ENCODE data around the gene GPR61.

The GPR61 gene

DNA sequence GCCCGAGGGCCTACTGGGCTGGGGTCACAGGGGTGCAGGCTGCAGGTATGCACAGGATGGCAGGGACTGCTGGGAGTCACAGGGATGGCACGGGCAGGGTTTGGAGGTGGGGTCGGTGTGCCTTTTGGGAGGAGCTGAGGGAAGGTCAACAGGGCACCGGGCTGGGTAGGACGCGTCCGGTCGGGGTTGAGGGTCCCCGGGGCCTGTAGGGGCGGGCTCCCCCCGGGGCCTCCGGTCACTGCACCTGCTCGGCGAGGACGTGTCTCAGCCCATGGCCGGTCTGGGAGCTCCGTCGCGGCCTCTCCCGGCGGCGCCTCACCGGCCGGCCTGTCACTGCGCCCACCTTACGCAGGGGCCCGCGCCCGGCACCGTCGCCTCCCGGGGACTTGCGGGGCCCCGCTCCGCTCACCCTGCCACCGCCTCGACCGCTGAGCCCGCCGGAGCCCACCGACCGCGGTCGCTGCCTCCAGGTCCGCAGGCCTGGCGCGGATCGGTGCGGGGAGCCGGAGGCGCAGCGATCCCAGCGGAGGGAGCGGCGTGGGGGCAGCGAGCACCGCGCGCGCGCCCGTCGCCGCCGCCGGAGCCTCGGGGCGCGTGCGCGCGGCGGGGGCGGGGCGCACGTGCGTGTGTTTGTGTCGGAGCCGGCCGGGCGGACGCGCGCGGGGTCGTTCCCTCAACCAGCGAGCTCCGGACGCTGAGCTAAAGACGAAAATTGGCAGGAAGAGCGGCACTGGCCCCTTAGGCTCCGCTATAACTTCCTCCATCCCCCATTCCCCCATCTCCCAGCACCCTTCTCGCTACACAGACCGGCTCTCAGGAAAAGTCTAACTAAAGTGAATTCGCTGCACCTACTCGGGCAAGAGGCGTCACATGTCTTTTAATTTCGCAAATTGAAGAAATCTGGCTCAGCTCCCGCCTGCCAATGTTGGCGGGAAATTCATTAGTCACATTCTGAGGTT lies 30.2 kb upstream of the GPR61 start, which contains the start of gene AMIGO1:
Gene AMIGO1, minus strand, starts transcription at position 552 of the 959 bp plus-strand sequence. CDS start 815 bp downstream, outside the sequence.
- peak; percentile 68 to 78 for DNase-seq

DNA sequence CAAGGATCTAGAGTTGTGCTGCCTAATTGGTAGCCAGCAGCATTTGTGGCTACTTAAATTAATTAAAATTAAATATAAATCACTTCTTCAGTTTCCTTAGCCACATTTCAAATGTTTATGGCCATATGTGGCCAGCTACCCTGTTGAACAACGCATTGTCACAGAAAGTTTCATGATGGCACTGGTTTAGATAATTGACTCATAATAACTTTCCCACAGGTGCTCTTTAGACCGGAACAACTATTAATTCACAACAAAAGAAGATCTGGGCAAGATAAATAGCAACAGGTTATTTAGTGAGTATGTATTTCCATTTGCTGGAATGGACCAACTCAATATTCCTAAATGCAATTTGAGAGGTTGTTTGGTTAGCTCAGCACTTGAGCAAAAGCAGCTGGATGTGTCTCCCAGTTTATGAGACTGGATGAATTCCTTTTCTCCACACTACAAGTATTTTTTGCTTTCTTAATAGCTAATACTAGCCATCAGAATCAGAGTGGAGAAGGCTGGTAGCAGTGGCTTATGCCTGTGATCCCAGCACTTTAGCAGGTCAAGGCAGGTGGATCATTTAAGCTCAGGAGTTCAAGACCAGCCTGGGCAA lies 26.5 kb upstream of the GPR61 start:
- DNase-seq = no peak

DNA sequence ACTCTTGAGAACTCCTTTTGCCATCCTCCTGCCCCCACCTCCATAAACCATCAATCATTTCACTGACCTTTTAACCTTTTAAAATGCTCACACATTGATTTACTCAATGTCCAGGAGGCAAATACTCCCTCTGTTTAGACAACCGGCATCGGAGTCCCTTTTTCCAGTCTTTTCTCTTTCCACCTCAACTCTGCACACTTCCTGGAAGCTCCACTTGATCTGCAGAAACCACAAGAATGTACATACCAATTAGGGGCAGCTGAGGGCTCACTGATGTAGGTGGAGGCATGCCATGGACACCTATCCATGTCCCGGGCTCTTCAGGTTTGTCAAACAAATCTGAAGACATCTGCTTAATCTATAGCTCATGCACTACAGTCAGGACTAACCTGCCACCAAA lies 24.8 kb upstream of the GPR61 start:
- DNase-seq = no peak

DNA sequence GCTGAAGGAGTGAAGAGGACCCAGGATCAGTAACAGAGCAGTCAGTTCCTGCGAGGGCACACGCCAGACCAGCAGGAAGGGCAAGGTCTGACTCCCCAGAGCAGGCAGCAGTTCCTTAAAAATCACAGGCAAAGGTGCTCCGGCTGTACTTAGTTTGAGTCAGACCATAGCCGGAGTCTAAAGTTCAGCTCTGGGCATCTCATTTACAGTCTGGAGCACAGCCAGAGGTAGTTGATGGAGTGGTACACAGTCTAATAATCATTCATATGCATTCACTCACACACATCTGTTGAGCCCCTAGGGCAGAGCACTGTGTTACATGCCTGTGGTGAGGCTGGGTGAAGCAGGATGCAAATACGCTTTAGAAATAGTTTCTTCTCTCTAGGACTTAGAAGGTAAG lies 22.8 kb upstream of the GPR61 start:
- no peak for DNase-seq

DNA sequence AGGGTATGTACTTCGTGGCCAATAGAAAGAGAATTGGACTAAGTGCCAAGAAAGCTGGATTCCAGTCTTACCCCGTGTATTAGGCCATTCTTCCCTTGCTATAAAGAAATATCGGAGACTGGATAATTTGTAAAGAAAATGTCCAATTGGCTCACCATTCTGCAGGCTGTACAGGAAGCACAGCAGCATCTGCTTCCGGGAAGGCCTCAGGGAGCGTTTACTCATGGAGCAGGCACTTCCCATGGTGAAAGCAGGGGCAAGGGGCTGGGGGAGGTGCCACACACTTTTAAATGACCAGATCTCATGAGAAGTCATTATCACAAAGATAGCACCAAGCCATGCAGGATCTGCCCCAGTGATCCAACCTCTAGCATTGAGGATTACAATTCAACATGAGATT lies 22.3 kb upstream of the GPR61 start:
- DNase-seq = no peak

DNA sequence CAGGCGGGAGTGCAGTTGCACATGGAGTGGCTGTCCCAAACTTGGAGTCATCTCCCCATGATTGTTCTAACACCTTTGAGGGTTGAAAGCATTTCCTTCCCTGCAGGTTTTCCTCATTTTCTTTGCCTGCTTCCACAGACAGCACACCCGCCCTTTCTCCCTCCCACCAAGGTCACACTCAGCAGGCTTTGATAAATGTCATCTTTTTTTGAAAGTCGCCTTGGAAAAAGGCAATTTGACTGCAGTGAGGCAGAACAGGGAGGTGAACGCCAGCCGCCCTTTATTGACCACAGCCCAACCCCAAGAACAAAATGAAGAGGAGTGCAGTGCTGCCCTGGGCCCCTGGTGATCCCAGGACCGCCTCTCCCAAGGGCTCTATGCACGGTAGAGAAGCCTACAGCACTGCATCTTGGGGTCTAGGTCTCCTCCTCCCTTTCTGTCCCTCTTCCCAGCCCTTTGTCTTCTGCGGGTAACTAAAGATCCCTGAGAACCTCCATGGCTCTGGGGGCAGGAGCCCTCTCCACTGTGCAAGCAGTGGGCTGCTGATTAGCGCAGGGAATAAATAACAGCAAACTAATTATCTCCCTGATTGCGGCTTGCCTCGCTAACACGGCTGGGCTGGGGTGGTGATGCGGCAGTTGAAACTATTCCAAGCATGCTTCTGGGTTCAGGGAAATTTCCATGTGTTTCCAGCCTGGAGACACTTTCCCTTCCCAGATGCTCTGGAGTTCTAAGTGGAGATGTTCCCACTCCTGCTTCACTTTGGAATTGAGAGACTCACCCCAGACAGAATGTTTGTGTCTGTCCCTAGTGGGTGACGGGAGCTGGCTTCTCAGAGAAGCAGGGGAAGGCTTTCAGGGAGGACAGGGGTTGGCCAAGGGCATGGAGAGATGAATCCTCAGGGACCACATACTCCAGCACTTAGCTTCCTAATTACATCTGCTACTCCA lies 18.4 kb upstream of the GPR61 start:
- DNase-seq = no peak

DNA sequence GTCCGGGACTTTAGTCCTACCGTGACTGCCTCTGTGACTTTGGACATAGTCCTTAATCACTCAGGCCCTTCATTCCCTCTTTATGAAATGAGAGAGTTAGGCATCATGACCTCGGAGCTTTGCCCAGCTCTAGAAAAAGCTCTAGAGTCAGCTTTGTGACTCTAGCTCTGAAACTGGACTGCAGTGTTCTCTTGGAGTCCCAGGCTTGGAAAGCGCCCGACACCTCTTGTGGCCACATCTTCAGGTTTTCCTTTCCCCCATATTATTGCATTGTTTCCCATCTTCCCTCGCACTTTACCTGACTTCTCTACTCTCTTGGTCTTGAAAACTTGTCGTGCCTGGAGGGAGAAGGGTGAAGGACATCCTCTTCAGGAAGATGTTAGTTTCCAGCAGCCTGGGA lies 17.6 kb upstream of the GPR61 start:
- DNase-seq = no peak

DNA sequence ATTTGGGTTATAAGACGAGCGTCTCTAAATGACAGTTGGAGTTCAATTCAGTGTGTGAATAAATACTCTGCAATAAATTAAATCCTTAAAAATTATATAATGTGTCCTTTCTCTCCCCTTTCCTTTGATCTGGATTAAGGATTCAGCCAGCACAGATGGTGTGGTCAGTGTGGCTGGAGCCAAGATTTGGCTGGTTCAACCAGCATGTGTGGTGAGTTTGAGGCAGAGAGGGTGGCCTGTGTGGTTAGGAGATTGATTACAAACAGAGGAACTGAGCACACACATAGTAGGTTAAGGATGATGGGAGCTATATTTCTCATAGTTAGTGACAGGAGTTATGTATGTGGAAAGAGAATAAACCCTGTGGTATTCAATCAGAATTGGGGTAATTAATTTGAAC lies 16.0 kb upstream of the GPR61 start:
- DNase-seq = no peak

DNA sequence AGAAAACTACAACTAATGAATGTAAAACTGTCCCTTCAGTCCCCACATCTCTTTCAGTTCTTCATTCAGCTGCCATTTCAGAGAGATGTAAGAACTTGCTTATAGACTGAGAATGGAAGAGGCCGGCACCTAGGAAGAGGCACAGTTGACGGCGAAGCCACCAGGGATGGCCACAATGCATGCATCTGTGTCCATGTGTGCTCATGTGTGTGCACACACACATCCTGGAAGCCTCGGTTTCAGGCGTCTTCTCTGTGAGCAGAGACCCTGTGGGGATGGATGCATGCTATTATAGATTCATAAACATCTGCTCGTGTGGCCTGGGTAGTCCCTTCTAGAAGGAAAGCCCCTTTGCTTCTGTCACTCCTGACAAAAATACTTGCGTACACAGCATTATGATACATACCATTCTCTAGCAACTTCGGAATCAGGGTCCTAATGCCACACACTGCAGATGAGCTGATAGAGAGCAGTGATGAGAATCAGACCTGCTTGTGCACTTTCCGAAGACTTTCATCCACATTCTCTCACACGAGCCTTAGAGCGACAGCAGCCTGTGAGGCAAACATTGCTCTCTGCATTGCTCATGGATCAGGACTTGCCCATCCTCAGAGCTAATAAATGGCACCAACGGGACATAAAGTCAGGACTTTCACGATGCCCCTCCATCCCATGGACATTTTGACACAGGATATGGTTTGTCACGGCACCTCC lies 12.4 kb upstream of the GPR61 start:
- DNase-seq = no peak

DNA sequence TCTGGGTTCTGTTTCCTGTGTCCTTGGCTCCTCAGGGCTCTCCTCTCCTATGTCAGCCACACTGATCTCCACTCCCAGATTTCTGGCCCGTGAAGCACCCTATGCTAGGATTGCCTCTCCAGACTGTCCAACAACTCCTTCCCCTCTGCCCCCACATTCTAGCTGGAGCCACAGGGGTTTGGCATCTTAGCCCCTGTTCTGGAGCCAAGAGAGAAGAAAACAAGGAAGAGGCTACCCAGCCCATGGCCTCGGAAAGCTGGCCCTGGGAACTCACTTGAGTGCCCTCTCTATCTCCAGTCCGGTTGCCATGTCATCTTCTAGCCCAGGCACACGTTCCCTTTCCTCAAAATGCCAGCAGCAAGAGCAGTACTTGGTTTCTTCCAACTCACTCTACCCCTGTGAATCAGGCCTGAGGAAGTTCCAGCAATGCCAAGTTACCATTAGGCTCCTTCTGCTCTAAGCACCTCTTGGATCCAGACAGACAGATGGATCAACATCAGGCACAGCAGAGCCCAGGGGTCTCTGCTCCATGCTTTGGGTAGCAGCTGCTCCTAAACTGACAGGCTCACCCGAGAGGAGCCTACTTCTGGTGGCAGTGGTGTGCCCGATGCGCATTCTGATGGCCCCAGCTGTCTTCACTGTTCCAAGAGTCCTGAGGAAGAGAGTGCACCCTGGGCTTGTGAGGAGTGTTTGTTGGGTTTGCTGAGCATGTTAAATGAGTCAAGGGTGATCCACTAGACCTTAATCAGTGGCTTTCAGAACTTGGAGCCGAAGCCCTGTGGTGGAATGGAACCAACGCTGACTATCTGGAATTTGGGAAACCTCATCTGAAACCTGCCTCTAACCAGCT lies 11.6 kb upstream of the GPR61 start:
- no peak for DNase-seq

DNA sequence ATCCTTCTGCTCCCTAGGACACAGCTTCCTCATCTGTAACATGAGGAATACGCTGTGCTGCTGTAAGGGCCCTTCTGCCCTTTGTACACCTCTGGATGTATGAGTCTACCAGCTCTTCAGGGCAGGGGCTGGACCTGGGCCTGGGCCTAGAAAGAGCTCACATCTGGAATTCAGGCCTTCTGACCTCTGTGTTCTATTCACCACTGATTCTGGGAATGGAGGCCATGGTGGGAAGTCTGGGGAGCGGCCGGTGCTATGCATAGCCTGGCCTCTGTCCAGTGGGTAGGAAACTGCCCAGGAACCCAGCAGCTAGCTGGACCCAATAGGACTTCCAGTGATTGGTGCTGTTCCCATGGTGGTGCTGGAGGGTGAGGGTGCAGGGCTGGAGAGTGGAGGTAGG lies 11.0 kb upstream of the GPR61 start:
- no peak for DNase-seq

DNA sequence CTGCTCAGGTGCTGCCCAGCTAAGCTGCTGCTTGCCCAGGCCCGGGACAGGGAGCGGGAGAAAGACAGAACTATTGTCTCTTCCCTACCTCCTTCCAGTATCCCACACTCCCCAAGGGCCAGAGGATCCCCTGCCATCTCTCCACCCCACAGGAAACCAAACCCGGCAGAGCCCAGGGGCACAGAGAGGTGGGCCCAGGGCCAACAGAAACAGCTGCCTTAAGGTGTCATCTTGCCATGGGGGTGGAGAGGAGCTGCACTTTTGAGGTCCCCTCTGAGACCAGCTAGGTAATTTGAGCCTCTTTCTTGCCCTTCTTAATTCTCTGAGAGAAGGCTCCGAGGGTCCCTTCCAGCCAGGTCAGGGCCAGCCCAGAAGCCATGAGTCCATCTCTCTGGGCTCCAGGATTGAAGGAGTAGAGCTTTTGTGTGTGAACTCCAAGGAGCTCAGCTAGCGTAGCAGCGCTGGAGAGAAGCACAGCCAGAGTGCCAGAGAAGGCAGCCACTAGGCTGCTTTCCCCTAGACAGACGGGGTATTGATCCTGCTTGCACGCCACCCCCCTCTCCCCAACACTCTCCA lies 9.7 kb upstream of the GPR61 start:
- peak in 1 of 2 experiments; percentile 16 for DNase-seq

DNA sequence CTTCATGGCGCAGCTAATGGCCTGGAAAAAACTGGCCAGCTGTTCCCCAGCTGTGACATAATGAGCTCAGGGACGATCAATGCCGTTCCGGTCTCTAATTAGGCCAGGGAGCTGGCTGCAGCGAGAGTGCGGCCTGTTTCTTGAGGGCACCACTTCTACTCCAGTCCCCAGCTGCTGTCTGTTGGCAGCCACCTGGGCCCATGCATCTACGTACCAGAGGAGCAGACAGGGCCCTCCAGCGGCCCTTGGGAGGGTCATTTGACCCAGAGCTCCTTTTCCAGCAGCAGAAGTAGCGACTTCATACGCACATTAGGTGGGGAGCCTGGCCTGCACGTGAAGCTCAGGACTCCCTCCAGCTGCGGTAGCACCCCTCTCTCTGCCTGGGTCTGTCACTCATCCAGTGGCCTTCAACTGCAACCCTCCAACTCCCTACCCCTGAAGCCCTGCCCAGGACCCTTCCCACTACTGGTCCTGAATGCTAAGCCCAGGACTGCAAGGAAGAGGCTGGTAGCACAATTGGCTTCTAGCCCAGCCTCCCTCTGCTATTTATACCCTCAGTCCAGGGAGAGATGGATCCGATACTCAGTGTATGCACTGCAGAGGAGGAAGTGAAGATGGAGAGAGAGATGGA lies 9.1 kb upstream of the GPR61 start:
- DNase-seq = peak in 1 of 2 experiments; percentile 19

DNA sequence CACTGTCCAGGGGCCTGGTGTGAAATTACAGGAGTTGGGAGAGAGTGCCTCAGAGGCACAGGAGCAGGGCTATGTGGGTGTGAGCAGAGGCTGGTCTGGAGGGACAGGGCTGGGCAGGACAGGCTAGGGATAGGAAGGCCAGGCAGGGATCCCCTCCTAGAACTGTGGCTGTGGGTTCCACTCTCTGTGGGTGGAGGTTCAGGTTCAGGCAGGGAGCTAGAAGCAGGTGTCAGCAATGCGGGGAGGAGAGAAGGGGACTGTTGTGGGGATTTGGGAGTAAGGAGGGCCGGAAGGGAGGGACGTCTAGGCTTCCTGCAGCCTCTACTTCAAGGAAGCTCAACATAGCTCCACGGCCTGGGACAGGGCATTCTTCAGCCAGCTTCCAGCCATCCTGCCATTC lies 8.3 kb upstream of the GPR61 start:
- no peak for DNase-seq

DNA sequence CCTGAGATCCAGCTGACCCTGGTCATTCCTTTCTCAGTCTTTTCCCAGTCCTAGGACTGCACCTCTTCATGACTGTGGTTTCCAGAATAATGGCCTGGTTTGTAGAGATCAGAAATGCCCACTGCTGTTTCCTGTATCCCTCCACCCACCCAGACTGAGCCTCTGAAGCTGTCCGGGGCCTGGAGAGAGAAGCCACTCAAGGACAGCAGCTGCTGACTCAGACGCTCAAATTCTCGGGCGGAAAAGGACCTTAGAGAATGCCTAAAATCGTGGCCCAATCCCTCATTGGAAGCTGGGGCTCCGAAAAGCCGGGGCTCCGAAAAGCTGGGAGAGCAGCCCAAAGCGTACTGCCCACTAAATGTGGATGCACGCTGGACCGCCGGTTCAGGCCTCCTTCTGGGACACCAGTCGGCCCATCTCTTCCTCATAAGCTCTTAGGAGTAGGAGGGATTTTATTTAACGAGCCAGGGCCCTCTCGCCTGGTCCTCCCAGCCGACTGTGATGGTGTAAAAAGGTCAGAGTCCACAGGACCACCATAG lies 7.8 kb upstream of the GPR61 start:
- no peak for DNase-seq

DNA sequence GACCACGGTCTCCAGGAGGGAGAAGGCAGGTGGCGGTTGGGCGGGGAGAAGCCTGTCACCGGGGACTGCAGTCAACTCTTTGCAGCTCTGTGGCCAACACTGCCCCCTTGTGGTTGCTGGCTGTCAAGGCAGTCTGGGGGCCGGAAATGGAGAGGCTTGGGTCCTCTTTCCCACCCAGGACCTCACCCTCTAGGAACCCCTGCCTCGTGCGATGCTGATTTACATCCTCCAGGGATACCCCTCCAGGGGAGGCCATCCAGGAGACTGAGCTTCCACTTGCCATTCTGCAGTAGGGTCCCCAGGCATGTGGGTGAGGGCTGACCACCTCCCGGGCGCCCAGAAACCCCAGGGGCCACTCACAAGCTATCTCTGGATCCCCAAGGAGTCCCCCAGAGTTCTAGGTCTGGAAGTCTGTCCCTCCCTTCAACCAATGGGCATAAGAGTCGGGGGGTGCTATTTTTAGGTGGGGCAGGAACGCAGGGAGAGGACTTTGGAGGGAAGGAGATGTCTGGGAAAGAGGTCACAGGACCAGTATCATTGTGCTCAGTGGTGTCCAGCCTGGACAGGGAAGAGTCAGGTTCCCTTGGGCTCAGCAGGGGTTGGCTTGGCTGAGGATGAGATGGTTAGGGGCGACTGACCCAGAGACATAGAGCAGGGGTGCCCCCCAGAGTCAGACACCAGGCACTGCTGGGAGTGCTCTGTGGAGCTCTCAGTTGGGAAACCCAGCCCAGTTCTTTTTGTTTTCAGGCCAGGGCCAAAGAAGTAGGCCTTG lies 7.1 kb upstream of the GPR61 start:
- DNase-seq = peak; percentile 96 to 98

DNA sequence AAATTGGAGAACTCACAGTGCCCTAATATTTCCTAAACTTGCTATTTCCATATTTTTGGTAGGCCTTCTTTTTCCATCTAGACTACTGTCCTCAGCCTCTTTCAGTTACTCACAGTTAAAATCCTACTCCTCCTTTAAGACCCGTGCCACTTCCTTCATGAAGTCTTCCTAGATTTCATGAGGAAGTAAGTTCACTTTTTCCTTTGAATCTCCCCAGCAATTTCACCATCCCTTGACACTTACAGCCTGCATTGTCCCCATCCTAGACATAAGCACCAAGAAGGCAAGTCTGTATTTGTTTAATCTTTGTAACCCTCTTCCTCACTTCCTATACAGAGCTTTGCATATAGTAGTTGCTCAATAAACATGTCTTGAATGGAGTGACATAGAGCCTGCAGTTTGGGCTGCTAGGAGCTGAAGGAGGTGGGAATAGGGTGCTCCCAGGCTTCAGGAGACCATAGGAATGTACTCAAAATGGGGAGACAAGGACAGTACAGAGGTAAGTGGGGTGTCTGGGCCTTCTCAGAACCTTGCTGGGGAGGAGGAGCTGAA lies 5.3 kb upstream of the GPR61 start:
- peak in 1 of 2 experiments; percentile 12 for DNase-seq

DNA sequence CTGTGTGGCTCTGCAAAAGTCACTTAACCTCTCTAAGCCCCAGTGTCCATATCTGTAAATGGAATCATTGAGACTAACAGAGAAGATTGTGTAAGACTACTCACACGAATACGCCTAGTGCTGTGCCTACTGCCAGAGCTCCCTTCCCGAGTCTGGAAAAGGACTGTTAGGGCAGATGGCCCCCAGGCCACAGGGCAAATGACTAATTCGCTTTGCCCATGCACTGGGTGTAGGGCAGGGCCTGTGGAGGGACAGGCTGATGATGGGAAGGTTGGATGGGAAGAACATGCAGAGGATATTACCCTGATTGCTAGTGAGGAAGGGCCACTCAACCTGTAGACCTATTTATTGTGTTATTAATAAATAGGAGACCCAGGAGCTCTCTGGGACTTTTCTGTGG lies 4.2 kb upstream of the GPR61 start:
- DNase-seq = peak in 1 of 2 experiments; percentile 12

DNA sequence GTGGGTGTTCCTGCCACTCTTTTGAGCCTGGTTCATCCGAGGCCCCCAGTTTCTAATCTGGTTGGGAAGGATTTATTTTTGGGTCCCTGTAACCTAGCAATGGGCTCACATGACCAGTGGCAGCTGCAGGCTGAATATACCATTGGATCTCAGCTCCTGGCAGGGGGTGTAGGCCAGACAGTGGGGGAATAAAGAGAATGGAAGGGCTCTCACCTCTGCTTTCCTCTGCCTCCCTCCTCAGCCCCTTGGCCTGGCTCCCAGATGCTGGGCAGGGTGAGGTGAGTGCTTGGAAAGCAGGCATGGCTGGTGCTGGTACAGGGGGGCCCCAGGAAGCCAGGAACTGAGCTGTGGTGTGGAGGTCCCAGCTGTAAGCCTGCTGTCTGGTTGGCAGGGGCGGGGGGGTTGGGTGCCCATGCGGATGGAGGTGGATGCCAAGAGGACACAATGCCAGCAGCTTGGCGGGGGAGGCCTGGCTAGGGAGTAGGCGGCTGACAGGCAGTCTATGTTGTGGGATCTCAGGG lies 3.6 kb upstream of the GPR61 start:
- DNase-seq = no peak
